ENCODE measurements around the gene ROPN1.
"Not testable (repeated sequence)": the region's sequence is repeated elsewhere in the genome, so short reads cannot be mapped to it uniquely, and the experiment has no call there.

DNA sequence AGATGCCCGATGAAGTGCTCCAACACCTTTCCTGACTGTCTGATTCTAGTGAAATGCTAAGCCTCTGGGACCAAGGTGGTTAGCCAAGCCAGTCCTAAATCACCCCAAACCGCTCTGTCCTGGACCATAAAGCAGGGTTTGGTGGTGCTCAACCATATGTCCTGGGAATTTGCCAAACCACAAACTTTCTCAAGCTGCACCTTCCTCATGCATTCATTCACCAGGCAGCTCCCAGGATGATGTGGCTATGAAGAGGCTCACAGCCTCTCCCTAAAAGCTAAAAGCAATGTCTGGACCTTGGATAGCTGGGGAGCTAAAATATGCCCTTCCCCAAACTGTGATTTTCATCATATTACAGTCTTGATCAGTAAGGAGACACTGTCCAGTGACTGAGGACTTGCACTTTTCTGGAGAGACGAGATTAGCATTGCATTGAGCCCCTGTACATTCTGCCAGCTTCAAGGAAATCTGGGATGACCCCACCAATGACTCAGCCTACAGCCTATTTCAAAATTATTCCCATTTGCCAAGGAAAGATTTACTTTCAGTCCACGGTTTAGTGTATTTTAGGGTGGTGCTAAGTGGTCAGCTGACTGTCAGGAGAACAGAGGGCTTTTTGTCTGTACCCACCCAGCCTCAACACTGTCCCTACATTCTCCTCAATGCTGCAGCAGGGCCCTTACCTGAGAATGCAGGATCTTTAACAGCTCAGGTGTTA, 15.6 kb downstream of the ROPN1 start:
- not testable (repeated sequence) for TF ChIP-seq EZH2phosphoT487 (IDR thresholded peaks at IDR 0.05; ENCODE audit: unreplicated experiment); POLR2AphosphoS5 (IDR thresholded peaks at IDR 0.05; ENCODE audit: low read depth); STAT1 (IDR thresholded peaks at IDR 0.05; ENCODE audit: unreplicated experiment); CREB1 (CRISPR knock-in tag; IDR thresholded peaks at IDR 0.05; ENCODE audit: low read depth); EZH2 (IDR thresholded peaks at IDR 0.05; ENCODE audit: low read depth, unreplicated experiment); NANOG (IDR thresholded peaks at IDR 0.05; ENCODE audit: borderline replicate concordance); ZNF114 (CRISPR knock-in tag; IDR thresholded peaks at IDR 0.05); JUNB (IDR thresholded peaks at IDR 0.05; ENCODE audit: unreplicated experiment); ZNF331 (CRISPR knock-in tag; IDR thresholded peaks at IDR 0.05; ENCODE audit: low read depth)
- TF ChIP-seq, protein P1, sequence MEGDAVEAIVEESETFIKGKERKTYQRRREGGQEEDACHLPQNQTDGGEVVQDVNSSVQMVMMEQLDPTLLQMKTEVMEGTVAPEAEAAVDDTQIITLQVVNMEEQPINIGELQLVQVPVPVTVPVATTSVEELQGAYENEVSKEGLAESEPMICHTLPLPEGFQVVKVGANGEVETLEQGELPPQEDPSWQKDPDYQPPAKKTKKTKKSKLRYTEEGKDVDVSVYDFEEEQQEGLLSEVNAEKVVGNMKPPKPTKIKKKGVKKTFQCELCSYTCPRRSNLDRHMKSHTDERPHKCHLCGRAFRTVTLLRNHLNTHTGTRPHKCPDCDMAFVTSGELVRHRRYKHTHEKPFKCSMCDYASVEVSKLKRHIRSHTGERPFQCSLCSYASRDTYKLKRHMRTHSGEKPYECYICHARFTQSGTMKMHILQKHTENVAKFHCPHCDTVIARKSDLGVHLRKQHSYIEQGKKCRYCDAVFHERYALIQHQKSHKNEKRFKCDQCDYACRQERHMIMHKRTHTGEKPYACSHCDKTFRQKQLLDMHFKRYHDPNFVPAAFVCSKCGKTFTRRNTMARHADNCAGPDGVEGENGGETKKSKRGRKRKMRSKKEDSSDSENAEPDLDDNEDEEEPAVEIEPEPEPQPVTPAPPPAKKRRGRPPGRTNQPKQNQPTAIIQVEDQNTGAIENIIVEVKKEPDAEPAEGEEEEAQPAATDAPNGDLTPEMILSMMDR (conservative IDR thresholded peaks at IDR 0.05; ENCODE audit: low read depth in 2 of 2), result not testable (repeated sequence)
- TF ChIP-seq, protein P2, sequence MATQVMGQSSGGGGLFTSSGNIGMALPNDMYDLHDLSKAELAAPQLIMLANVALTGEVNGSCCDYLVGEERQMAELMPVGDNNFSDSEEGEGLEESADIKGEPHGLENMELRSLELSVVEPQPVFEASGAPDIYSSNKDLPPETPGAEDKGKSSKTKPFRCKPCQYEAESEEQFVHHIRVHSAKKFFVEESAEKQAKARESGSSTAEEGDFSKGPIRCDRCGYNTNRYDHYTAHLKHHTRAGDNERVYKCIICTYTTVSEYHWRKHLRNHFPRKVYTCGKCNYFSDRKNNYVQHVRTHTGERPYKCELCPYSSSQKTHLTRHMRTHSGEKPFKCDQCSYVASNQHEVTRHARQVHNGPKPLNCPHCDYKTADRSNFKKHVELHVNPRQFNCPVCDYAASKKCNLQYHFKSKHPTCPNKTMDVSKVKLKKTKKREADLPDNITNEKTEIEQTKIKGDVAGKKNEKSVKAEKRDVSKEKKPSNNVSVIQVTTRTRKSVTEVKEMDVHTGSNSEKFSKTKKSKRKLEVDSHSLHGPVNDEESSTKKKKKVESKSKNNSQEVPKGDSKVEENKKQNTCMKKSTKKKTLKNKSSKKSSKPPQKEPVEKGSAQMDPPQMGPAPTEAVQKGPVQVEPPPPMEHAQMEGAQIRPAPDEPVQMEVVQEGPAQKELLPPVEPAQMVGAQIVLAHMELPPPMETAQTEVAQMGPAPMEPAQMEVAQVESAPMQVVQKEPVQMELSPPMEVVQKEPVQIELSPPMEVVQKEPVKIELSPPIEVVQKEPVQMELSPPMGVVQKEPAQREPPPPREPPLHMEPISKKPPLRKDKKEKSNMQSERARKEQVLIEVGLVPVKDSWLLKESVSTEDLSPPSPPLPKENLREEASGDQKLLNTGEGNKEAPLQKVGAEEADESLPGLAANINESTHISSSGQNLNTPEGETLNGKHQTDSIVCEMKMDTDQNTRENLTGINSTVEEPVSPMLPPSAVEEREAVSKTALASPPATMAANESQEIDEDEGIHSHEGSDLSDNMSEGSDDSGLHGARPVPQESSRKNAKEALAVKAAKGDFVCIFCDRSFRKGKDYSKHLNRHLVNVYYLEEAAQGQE (IDR thresholded peaks at IDR 0.05; ENCODE audit: unreplicated experiment), result not testable (repeated sequence)

Measured in GM23338 (cell line).